Measurements from ENCODE around the gene SVOP. TPM values are rescaled to one million over a fixed set of nuclear protein-coding genes. Genes with fewer than 3 reads are reported as not detected.

The SVOP gene
- total RNA-seq, 1 experiment from 2014 or later = not detected

DNA sequence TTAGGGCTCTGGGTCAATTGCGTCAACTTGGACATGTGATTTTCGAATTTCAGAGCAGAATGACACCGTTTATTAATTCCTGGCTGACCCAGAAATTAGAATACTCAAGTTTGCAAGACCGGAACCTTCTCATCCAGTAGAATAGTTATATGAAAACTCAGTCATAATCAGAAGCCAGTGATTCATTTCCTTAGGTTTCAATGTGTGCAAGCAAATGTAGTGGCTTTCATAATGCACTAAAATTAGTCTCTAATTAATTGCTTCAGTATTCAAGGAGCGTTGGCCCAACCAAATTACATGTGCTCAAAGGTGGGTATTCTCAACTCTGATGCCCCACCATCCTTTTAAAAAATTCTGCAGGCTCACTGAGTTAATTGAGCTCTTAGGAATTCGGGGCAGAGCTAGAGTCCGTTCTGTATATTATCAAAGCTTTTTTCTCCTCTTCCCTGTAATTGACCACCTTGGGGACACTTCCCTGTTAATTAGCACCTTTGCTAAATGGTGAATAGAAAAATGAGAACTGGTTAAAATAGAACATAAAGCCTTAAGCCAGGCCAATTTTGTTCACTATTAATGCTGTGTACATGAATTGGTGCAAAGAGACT lies 85.6 kb downstream of the SVOP start:
- DNase-seq (ENCODE audit: low read depth) = no peak

DNA sequence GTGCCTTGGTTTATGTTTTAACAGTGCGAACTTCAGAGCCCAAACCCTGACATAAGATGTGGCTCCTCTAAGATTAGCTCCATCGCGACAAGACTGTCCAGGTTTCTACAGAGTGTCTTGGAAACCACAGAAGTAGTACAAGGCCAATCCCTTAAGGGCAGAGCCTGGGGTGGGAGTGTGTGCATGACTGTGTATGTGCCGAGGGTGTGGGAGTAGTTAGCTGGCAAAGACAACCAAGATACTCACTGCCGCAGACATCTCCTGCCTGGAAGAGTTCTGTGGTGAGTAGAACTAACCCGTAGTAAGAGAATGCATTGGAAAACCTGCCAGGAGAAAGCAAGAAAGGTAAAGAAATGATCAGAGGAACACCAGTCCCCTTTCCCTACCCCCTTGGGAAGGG lies 86.9 kb downstream of the SVOP start:
- DNase-seq (ENCODE audit: low read depth) = peak; percentile 28

DNA sequence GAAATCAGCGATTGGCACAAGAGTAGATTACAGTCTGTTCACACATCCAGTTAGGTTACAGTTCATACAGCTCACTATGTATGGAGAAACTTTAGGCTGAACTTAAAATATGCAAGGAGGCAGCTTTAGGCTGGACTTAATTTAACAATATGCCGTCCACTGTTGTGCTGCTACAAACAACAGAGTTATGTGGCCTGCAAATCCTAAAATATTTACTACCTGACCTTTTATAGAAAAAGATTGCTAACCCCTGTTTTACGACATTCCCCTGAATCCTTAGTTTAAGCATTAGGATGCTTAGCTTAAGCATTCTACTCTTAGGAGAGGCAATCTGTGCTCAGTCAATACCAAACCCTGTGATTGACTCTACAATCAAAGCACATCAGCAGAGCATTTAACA lies 90.1 kb downstream of the SVOP start:
- no peak for DNase-seq (ENCODE audit: low read depth)

- no peak for DNase-seq (ENCODE audit: low read depth)
Observed at GRCh38 chr12:108930155-108930554, 90.7 kb downstream of the SVOP start.

DNA sequence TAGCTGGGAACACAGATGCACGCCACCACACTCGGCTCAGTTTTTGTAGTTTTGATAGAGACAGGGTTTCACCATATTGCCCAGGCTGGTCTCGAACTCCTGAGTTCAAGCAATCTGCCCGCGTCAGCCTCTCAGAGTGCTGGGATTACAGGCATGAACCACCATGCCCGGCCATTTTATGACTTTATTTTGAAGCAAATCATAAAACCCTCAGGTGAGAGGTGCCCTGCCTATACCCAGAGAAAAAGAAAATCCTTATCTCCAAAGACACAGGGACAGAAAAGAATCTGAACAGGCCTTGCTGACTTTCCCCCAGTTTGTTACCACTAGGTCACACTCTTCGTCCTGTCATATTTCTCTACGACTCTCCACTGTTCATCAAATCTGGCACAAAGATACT lies 92.2 kb downstream of the SVOP start:
- no peak for DNase-seq (ENCODE audit: low read depth)

DNA sequence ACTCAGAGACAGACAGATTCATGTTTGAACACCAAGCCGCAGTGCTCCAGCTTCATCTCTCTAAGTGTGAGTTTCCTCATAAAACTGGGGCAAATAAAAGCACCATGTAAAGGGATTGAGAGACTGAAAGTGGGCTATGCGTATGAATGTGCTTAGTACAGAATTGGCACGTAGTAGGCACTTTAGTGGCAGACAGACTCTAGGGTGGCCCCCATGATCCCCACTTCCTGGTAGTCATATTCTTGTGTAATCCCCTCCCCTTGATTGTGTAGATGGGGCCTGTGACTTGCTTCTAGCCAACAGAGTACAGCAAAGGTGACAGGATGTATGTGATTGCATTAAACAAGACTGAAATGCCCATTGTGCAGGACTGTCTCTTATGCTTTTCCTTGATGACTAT lies 98.0 kb downstream of the SVOP start:
- DNase-seq (ENCODE audit: low read depth) = no peak

DNA sequence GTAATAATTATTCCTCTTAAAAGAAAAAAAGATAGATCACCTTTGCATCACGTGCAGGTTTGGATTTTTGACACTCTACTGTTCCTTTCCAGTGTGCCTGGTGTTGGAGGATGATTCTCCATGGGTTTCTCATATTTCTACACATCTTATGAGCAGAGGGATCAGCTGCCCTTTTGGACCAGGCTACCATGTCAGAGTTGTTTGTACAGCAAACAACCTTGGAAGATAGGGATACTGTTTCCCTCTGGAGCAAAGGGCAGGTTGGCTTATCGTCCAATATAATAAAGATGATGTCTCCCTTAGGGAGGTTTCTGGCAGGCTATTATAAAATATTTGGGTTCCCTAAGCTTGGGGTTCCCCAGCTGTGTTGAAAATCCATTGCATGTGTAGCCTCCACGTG lies 98.9 kb downstream of the SVOP start:
- no peak for DNase-seq (ENCODE audit: low read depth)

DNA sequence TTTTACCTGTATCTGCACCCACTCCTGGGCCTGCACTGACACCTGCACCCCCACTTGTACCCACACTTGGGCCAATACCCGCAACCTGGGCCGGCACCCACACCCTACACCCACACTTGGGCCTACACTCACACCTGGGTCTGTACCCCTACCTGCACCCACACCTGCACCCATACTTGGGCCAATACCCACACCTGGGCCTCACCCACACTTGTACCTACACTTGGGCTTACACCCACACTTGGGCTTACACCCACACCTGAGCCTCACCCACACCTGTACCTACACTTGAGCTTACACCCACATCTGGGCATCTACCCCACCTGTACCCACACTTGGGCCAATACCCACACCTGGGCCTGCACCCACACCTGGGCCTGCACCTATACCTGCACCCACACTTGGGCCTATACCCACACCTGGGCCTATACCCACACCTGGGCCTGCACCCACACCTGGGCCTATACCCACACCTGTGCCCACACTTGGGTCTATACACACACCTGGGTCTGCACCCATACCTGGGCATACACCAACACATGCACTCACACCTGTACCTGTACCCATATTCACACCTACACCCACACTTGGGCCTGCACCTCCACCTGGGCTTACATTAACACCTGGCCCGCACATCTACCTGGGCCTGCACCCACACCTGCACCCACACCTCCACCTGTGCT lies 101.8 kb downstream of the SVOP start:
- no peak for DNase-seq (ENCODE audit: low read depth)

- DNase-seq (ENCODE audit: low read depth) = no peak
Observed at GRCh38 chr12:108918206-108918605, 102.7 kb downstream of the SVOP start.

GRCh38 chr12:108916336-108916735 lies 104.5 kb downstream of the SVOP start:
- no peak for DNase-seq (ENCODE audit: low read depth)

- no peak for DNase-seq (ENCODE audit: low read depth)
Observed at GRCh38 chr12:108915632-108916133, 105.2 kb downstream of the SVOP start.

GRCh38 chr12:108914121-108914531 lies 106.7 kb downstream of the SVOP start:
- DNase-seq (ENCODE audit: low read depth) = peak; percentile 46

GRCh38 chr12:108912361-108912760 lies 108.5 kb downstream of the SVOP start:
- DNase-seq (ENCODE audit: low read depth) = no peak

DNA sequence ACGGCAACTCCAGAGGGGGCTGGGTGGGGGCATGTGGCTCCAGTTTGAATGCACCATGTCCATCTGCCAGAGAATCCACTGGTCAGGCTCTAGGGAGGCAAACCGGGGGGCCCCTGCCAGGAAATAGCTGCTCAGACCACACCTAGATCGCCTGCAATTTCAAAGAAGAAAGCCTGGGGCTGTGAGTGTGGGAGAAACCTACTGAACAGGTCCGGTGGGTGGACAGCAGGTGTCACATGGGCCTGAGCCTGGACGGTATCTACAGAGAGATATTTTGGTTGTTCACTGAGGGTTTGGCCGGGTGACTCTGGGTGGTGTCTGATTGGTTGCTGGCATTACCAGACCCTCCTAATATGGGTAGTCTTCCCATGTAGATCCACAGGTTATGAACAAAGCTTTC lies 109.0 kb downstream of the SVOP start:
- DNase-seq (ENCODE audit: low read depth) = no peak

- DNase-seq (ENCODE audit: low read depth) = no peak
Observed at GRCh38 chr12:108910336-108910735, 110.5 kb downstream of the SVOP start.

DNA sequence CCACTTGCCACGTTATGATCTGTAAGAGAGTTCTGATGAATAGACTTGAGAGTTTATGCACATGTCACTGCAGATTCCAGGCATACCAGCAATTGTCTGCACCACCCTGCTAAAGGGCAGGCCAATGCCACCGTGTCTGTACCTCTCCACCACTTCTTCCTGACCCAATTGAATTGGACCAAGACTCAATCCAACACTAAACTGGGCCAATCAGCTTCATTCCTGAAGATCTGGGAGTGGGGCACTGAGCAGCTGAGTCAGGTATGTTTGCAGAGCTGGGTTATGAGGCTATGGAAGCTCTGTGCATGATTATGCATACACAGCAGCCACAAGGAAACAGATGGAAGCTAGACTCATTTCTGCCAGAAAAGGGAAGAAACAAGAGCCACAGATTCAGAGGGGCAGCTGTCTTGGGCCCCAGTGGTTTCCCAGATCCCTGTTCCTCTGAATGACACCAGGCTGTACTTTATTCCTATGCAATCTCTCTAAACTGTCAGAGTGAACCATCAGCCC lies 113.0 kb downstream of the SVOP start:
- DNase-seq (ENCODE audit: low read depth) = peak; percentile 11

- DNase-seq (ENCODE audit: low read depth) = no peak
Observed at GRCh38 chr12:108906971-108907370, 113.9 kb downstream of the SVOP start.

GRCh38 chr12:108905725-108906124 lies 115.1 kb downstream of the SVOP start:
- DNase-seq (ENCODE audit: low read depth) = no peak

- DNase-seq (ENCODE audit: low read depth) = no peak
Observed at GRCh38 chr12:108899145-108899544, 121.7 kb downstream of the SVOP start.

- DNase-seq (ENCODE audit: low read depth) = no peak
Observed at GRCh38 chr12:108896817-108897216, 124.1 kb downstream of the SVOP start.

GRCh38 chr12:108896336-108896735 lies 124.5 kb downstream of the SVOP start:
- no peak for DNase-seq (ENCODE audit: low read depth)

GRCh38 chr12:108895220-108895802 lies 125.6 kb downstream of the SVOP start:
- no peak for DNase-seq (ENCODE audit: low read depth)

DNA sequence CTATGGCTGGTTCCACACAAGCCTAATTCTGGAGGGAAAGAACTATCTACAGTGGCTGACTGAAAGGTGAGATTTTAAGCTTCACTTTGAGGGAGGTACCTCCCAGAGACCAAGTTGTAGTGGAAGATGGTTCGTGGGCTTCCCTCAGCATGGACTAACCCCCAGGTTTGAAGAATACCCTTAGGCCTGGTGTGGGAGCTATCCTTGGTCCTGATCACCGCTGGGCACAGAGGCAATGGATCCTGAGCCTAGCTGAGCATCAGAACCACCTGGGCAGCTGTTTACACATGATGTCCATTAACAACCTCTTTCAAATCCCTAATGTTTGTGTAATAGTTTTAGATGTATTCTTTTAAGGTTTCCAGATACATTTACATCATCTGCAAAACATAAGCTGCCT lies 130.7 kb downstream of the SVOP start:
- DNase-seq (ENCODE audit: low read depth) = peak; percentile 17

Measured in M059J (cell line).